Right atrium auricular region (tissue), 2 donors: ENCODE data around the gene ERAL1. TPM values are rescaled to one million over a fixed set of nuclear protein-coding genes. Genes with fewer than 3 reads are reported as not detected.

ENCODE experiments used
- DNase-seq: peaks from one replicate; pipeline ENCODE4 v3.0.0-alpha.2; 2019; ENCODE audit warnings: low spot score
- H3K27ac ChIP-seq, 2 donors: fragments of 200-600 bp; sonication (generic); 1 replicate in 1 of 2; 2 replicates in 1 of 2; pipeline ENCODE4 v1.5.1; 2016 to 2019
- H3K27me3 ChIP-seq, 2 donors: fragments of 200-600 bp; sonication (generic); one replicate each; pipeline versions ENCODE4 v1.5.1 to v1.6.0; 2017 to 2019
- H3K36me3 ChIP-seq: fragments of 200-600 bp; sonication (generic); one replicate; pipeline ENCODE4 v1.5.1; 2016
- H3K4me1 ChIP-seq, 2 donors: fragments of 200-600 bp; sonication (generic); one replicate each; pipeline versions ENCODE4 v1.5.1 to v1.6.0; 2017 to 2019
- H3K4me3 ChIP-seq, 2 donors: fragments of 200-600 bp; sonication (generic); 1 replicate in 1 of 2; 2 replicates in 1 of 2; pipeline ENCODE4 v1.5.1; 2017 to 2019; ENCODE audit warnings: mild to moderate bottlenecking in 1 of 2, moderate library complexity in 1 of 2
- H3K9me3 ChIP-seq, 2 donors: fragments of 200-600 bp; sonication (generic); one replicate each; pipeline ENCODE4 v1.5.1; 2019
- microRNA counts, 2 donors: library from miRNA; unstranded; fragments of <30 nt; microRNA quantifications; one replicate each; lab custom pipeline; 2016 to 2017
- microRNA-seq, 2 donors: library from miRNA; unstranded; fragments of <30 nt; microRNA quantifications; one replicate each; pipeline ENCODE4, GENCODE V29; 2016 to 2017; ENCODE audit warnings: borderline number of aligned reads in 2 of 2, borderline replicate concordance in 1 of 2
- total RNA-seq, 2 donors: library from RNA; depleted of rRNA; stranded (reverse); fragments of >200 nt; gene quantifications; one replicate each; pipeline ENCODE4 v1.1.0, GENCODE V29; 2016
- TF ChIP-seq, protein P1 (sequence below), 2 donors: fragments of 200-600 bp; sonication (generic); IDR thresholded peaks; one replicate each; pipeline ENCODE4 v1.5.1; 2019; ENCODE audit warnings: antibody characterized with exemption in 2 of 2

ERAL1 gene
- total RNA-seq, 2 donors from 2014 or later, result 32.0 to 51.4 TPM

DNA sequence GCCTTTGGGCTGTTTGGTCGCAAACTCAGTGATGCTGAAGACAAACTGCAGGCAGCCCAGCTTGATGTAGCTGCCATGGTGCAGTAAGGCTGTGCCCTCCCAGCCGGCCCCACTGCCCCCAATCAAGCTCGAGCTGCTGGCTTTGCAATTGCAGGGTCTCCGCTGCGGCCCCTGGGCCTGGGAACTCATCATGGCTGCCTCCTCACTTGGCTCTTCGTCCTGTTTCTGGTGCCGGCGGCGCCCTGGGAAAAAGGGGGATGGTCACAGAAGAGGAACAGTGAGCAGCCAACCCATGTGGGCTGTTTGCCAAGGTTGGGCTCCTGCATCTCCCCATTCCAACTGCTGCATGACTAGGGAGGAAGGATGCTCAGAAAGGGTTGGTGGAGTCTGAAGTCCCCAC, 51.5 kb downstream of the ERAL1 start:
- TF ChIP-seq, protein P1, sequence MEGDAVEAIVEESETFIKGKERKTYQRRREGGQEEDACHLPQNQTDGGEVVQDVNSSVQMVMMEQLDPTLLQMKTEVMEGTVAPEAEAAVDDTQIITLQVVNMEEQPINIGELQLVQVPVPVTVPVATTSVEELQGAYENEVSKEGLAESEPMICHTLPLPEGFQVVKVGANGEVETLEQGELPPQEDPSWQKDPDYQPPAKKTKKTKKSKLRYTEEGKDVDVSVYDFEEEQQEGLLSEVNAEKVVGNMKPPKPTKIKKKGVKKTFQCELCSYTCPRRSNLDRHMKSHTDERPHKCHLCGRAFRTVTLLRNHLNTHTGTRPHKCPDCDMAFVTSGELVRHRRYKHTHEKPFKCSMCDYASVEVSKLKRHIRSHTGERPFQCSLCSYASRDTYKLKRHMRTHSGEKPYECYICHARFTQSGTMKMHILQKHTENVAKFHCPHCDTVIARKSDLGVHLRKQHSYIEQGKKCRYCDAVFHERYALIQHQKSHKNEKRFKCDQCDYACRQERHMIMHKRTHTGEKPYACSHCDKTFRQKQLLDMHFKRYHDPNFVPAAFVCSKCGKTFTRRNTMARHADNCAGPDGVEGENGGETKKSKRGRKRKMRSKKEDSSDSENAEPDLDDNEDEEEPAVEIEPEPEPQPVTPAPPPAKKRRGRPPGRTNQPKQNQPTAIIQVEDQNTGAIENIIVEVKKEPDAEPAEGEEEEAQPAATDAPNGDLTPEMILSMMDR (IDR thresholded peaks at IDR 0.05), result no peak
- Histone ChIP-seq H3K4me1 (peaks cover 0 to 46% of the 10 kb centered on the region in 2 donors), H3K9me3 (no peaks in the 10 kb centered on the region), H3K36me3 (peaks cover 52% of the 10 kb centered on the region), H3K4me3 (no peak overlapping the region), H3K27me3 (no peaks in the 10 kb centered on the region), H3K27ac (no peak overlapping the region)
- DNase-seq, result no peak

DNA sequence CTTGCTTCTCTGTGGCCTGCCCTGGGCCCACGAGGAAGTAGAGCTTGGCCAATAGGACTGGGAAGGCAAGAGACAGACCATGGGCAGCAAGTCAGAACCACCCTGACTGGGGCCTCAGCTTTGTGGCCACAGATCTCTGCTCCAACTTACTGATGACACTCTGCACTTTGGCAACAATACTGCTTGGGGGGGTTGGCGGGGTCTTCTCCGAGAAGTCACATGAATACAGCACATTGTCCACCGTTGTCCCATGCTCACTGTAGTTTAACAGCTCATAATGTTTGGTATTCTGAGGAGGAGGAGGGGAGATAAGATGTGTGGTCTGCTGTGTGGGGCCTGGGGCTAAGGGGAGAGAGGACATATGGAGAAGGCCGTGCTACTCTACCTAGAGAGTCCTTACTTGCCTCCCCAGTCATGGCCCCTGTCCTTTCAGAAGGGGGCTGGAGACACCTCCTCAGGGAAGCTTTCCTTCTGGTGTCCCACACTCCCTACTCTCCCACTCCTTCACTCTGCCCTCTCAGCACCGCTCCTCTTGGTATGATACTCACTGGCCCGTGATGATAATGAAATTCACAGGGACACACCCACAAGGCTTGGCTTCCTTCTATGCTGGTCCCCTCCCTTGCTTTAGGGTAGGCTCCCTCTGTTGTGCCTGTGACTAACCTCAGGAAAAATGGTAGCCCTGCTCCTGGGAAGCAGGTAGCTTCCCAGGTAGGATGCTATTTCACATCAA, 52.1 kb downstream of the ERAL1 start:
- Histone ChIP-seq H3K4me3 (no peak overlapping the region), H3K27me3 (no peaks in the 10 kb centered on the region), H3K9me3 (no peaks in the 10 kb centered on the region), H3K27ac (peak overlapping the region in 1 of 2 donors; percentile 61), H3K4me1 (peaks cover 0 to 40% of the 10 kb centered on the region in 2 donors), H3K36me3 (peaks cover 58% of the 10 kb centered on the region)
- TF ChIP-seq, protein P1 (IDR thresholded peaks at IDR 0.05), result no peak
- no peak for DNase-seq

DNA sequence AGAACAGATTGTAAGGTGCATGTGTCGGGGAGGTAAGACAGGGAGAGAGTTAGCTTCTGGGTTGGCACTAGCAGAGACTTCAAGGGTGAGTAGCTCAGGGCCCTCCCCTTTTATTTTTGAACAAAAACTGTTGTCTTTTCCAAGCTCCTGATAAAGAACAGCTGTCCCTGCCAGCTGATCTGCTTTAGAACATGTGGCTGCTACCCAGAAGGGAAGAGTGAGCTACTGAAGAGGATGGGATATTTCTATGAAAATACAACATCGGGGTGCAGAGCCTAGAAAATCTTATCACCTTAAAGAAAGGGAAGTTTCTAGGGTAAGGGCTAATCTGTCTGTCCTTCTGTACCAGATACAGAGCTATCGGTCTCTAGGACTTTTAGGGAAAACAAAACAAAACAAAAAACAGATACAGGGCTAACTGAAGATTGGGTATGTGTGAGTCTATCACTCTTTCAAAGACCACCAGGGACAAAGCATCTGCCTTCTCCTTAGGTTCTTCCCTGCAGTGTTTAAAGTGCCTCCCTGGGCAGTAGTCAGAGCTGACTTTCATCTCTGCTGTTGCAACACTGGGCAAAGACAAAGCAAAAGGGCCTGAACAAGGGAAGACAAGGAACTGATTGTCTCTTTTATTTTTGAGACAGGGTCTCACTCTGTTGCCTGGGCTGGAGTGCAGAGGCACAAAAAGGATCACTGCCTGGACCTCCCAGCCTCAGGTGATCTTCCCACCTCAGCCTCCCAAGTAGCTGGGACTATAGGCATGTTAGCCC, 53.1 kb downstream of the ERAL1 start:
- Histone ChIP-seq H3K4me1 (peaks cover 0 to 35% of the 10 kb centered on the region in 2 donors), H3K27me3 (no peaks in the 10 kb centered on the region), H3K27ac (peak overlapping the region; percentile 61 to 66), H3K4me3 (no peak overlapping the region), H3K9me3 (no peaks in the 10 kb centered on the region), H3K36me3 (peaks cover 68% of the 10 kb centered on the region)
- no peak for DNase-seq
- TF ChIP-seq, protein P1 (IDR thresholded peaks at IDR 0.05), result no peak

DNA sequence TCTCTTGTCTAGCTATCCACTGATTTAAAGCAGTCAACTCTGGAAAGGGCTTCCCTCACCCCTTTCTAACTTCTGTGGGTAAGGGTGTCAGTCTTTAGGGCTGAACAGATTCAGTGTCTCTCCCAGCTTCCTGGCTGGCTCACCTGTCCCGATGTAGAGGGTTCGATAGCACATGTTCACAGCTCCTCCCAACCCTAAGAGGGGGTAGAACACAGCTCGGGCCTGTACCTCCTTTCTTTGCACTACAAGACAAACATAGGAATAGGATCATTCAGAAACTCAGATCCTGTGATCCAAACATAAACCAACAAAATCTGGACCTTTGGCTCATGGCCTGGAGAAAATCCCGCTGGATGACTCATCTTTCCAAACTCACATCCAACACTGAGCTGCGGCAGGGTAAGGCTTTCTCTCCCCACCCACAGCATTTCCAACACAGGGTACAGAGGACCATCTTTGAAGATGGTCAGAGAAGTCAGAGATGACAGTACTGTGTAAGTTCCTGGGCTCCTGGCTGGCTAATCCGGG, 53.9 kb downstream of the ERAL1 start:
- Histone ChIP-seq H3K4me3 (no peak overlapping the region), H3K36me3 (peaks cover 76% of the 10 kb centered on the region), H3K27me3 (no peaks in the 10 kb centered on the region), H3K9me3 (no peaks in the 10 kb centered on the region), H3K27ac (peak overlapping the region; percentile 61 to 66), H3K4me1 (peaks cover 0 to 27% of the 10 kb centered on the region in 2 donors)
- TF ChIP-seq, protein P1 (IDR thresholded peaks at IDR 0.05), result no peak
- peak; percentile 83 for DNase-seq

DNA sequence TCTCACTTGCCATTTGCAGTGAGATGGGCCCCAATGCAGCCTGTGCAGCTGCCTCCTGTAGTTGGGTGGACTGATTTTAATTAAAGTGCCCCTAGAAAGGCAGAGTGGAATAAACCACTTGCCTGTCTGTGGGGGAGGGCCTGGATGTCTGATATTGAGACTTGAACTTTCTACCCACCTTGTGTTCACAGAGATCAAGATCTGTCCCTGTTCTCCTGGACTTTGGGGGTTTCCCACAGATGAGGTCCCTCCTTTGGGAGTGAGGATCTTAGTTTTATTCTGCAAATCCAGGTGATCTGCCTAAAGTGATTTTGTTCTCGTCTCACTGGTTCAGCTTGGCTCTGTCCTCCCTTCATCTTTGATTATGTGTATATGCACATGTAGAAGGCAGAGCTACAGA, 55.7 kb downstream of the ERAL1 start:
- Histone ChIP-seq H3K4me3 (no peak overlapping the region), H3K36me3 (peaks cover 91% of the 10 kb centered on the region), H3K27ac (no peak overlapping the region), H3K27me3 (no peaks in the 10 kb centered on the region), H3K4me1 (peaks cover 0 to 24% of the 10 kb centered on the region in 2 donors), H3K9me3 (no peaks in the 10 kb centered on the region)
- TF ChIP-seq, protein P1 (IDR thresholded peaks at IDR 0.05), result no peak
- no peak for DNase-seq

MicroRNAs encoded within 50 kb of the gene (microRNA counts, 767-probe panel; counts per million panel counts)
- microRNA hsa-miR-144-3p (lab: Ali Mortazavi, UCI) (2,906 to 6,621 counts per million in 2 donors), microRNA hsa-miR-451a (lab: Ali Mortazavi, UCI) (4,216 to 11,720 counts per million in 2 donors)

Small RNAs within 50 kb of the gene (microRNA-seq; reads per million reads assigned to microRNA genes)
- gene MIR451B, result 0 reads per million in 2 donors

Other genes starting within 250 kb of the ERAL1 start
- 1 to 10 TPM; 1.3 to 1.8 TPM for gene RSKR, start 240.8 kb upstream of the ERAL1 start, total RNA-seq
- 10 to 100 TPM; 62.5 to 70.3 TPM for gene BLTP2, start 209.9 kb upstream of the ERAL1 start, total RNA-seq
- gene SDF2, start 193.1 kb upstream of the ERAL1 start, total RNA-seq, result 10 to 100 TPM; 23.0 to 32.5 TPM
- 10 to 100 TPM; 28.5 to 45.4 TPM for gene SUPT6H, start 192.8 kb upstream of the ERAL1 start, total RNA-seq
- gene PROCA1, start 143.1 kb upstream of the ERAL1 start, total RNA-seq, result 1 to 10 TPM in 1 of 2 donors, under 1 TPM in 1; 0.94 to 1.4 TPM
- 100 to 1,000 TPM in 1 of 2 donors, 10 to 100 TPM in 1; 55.8 to 139 TPM for gene RAB34, start 137.1 kb upstream of the ERAL1 start, total RNA-seq
- gene RPL23A, start 135.0 kb upstream of the ERAL1 start, total RNA-seq, result 100 to 1,000 TPM; 231 to 505 TPM
- gene TLCD1, start 128.8 kb upstream of the ERAL1 start, total RNA-seq, result 1 to 10 TPM in 1 of 2 donors, not detected in 1; 1.7 TPM
- gene NEK8, start 126.2 kb upstream of the ERAL1 start, total RNA-seq, result 1 to 10 TPM; 1.0 to 1.1 TPM
- gene TRAF4, start 111.0 kb upstream of the ERAL1 start, total RNA-seq, result 1 to 10 TPM; 3.3 to 6.7 TPM
- 10 to 100 TPM; 26.5 to 30.0 TPM for gene FAM222B, start 12.2 kb upstream of the ERAL1 start, total RNA-seq
- gene FLOT2, start 42.7 kb downstream of the ERAL1 start, total RNA-seq, result 10 to 100 TPM; 52.8 to 57.7 TPM
- 1 to 10 TPM; 2.5 to 3.9 TPM for gene DHRS13, start 48.1 kb downstream of the ERAL1 start, total RNA-seq
- 10 to 100 TPM; 19.6 to 35.7 TPM for gene PHF12, start 96.5 kb downstream of the ERAL1 start, total RNA-seq
- under 1 TPM in 1 of 2 donors, not detected in 1; 0.35 TPM for gene SEZ6, start 151.0 kb downstream of the ERAL1 start, total RNA-seq
- under 1 TPM; 0.37 to 0.79 TPM for gene PIPOX, start 188.1 kb downstream of the ERAL1 start, total RNA-seq